ENCODE results near the gene HLA-DOA. TPM values are rescaled to one million over a fixed set of nuclear protein-coding genes. Genes with fewer than 3 reads are reported as not detected.

Gene HLA-DOA
- total RNA-seq, 1 experiment from 2014 or later: not detected

- no peaks in the 10 kb centered on the region for H3K27me3 Mint-ChIP-seq (ENCODE audit: insufficient read depth, unreplicated experiment)
- Histone ChIP-seq H3K36me3 (ENCODE audit: control insufficient read depth, insufficient read depth, low read length) (peaks cover 10% of the 10 kb centered on the region), H3K4me3 (ENCODE audit: low read depth, low read length) (peak overlapping the region; percentile 89), H3K27me3 (replicated peaks; ENCODE audit: control insufficient read depth, insufficient read depth, low read length) (no peaks in the 10 kb centered on the region), H3K9me3 (no peaks in the 10 kb centered on the region), H3K4me1 (peaks cover 15% of the 10 kb centered on the region)
- H3K4me1 Mint-ChIP-seq (ENCODE audit: low read depth, unreplicated experiment): peaks cover 24% of the 10 kb centered on the region
- H3K9me3 Mint-ChIP-seq (ENCODE audit: unreplicated experiment): no peaks in the 10 kb centered on the region
- peak; percentile 88 to 93 for DNase-seq
- POLR2A ChIA-PET: interaction anchor here (0.5 to 3.4 kb wide), 17 partner anchors 11 to 1231 kb away, joined by 3 to 61 read pairs (median 4); partner anchors contain the start of genes ATF6B, HLA-DMA, RING1 and TAP2
- CTCF ChIA-PET: interaction anchor here (0.7 to 2.9 kb wide), 7 partner anchors 14 to 775 kb away, joined by 3 to 46 read pairs (median 6); partner anchors contain the start of gene TAP2
- BruUV-seq (replicated peaks): no TSS peak
- intact Hi-C loops (cut with micrococcal nuclease; ENCODE audit: unreplicated experiment): loop anchor here (2.0 kb wide), 1 partner anchor 230 kb away; the partner anchor contains the start of genes RXRB and SLC39A7
- peak overlapping the region; percentile 100 for H3K27ac Mint-ChIP-seq (ENCODE audit: unreplicated experiment)
- peak overlapping the region; percentile 85 for H3K4me3 Mint-ChIP-seq (ENCODE audit: unreplicated experiment)
- TF ChIP-seq, protein P1, sequence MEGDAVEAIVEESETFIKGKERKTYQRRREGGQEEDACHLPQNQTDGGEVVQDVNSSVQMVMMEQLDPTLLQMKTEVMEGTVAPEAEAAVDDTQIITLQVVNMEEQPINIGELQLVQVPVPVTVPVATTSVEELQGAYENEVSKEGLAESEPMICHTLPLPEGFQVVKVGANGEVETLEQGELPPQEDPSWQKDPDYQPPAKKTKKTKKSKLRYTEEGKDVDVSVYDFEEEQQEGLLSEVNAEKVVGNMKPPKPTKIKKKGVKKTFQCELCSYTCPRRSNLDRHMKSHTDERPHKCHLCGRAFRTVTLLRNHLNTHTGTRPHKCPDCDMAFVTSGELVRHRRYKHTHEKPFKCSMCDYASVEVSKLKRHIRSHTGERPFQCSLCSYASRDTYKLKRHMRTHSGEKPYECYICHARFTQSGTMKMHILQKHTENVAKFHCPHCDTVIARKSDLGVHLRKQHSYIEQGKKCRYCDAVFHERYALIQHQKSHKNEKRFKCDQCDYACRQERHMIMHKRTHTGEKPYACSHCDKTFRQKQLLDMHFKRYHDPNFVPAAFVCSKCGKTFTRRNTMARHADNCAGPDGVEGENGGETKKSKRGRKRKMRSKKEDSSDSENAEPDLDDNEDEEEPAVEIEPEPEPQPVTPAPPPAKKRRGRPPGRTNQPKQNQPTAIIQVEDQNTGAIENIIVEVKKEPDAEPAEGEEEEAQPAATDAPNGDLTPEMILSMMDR (IDR thresholded peaks at IDR 0.05; ENCODE audit: insufficient read depth in 1 of 2, low read depth in 1 of 2, low read length in 1 of 2, severe bottlenecking in 1 of 2, unreplicated experiment in 1 of 2): no peak
- peaks cover 84% of the 10 kb centered on the region for H3K36me3 Mint-ChIP-seq (ENCODE audit: insufficient read depth, unreplicated experiment)
Measured at GRCh38 chr6:32970413-32971241, 38.8 kb downstream of the HLA-DOA start.

DNA sequence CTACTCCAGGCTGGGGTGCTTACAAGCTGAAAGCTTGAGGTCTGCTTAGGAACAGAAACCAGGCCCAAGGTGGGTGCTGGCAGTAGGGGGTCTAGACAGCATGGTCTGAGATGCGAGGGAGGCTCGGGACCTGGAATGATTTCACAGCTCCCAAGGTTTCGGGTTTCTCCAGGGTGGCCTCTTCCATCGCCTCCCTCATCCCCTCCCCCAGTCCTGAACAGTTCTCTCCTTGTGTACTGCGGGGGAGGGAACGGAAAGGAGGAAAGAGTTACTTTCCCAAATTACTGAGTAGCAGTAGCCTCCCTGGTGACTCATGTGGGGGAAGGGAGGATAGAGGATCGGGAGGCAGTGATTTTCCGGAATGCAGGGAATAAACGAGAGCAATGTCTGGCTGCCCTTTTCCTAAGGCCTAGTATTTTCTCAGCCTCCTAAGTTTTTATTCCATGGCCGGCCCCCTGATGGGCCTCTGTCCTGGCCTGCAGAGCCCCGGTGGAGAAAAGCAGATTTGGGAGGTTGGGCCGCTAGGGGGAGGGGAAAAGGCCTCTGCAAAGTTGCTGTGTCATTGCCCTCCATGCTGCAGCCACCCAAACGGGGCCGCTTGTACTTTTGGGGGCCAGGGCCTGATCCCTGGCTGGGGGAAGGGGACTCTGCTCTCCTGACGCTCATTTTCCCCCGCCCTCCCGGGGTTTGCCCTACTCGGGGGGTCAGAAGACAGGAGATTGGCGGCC lies 39.5 kb downstream of the HLA-DOA start:
- Mint-ChIP-seq H3K27me3 (ENCODE audit: insufficient read depth, unreplicated experiment) (no peaks in the 10 kb centered on the region), H3K27ac (ENCODE audit: unreplicated experiment) (peak overlapping the region; percentile 100), H3K9me3 (ENCODE audit: unreplicated experiment) (no peaks in the 10 kb centered on the region), H3K36me3 (ENCODE audit: insufficient read depth, unreplicated experiment) (peaks cover 80% of the 10 kb centered on the region), H3K4me1 (ENCODE audit: low read depth, unreplicated experiment) (peaks cover 21% of the 10 kb centered on the region), H3K4me3 (ENCODE audit: unreplicated experiment) (peak overlapping the region; percentile 85)
- POLR2A ChIA-PET: interaction anchor here (0.6 to 3.4 kb wide), 9 partner anchors 12 to 877 kb away, joined by 3 to 61 read pairs (median 4); partner anchors contain the start of genes ATF6B and HLA-DMA
- peak; percentile 83 to 87 for DNase-seq
- peaks cover 10% of the 10 kb centered on the region for H3K36me3 ChIP-seq (ENCODE audit: control insufficient read depth, insufficient read depth, low read length)
- TF ChIP-seq, protein P1 (IDR thresholded peaks at IDR 0.05; ENCODE audit: insufficient read depth in 1 of 2, low read depth in 1 of 2, low read length in 1 of 2, severe bottlenecking in 1 of 2, unreplicated experiment in 1 of 2): peak; percentile 12 to 41
- BruUV-seq (replicated peaks): TSS peak; percentile 31
- H3K4me1 ChIP-seq: peaks cover 8% of the 10 kb centered on the region
- H3K27me3 ChIP-seq (replicated peaks; ENCODE audit: control insufficient read depth, insufficient read depth, low read length): no peaks in the 10 kb centered on the region
- intact Hi-C loops (cut with micrococcal nuclease; ENCODE audit: unreplicated experiment): loop anchor here (2.0 to 10.0 kb wide), 3 partner anchors 78 to 775 kb away; partner anchors contain the start of genes GPSM3, PBX2, RXRB and SLC39A7
- CTCF ChIA-PET: interaction anchor here (0.7 to 2.9 kb wide), 4 partner anchors 15 to 36 kb away, joined by 3 to 46 read pairs (median 12); no protein-coding TSS in a partner anchor
- no peaks in the 10 kb centered on the region for H3K9me3 ChIP-seq
- peak overlapping the region; percentile 89 for H3K4me3 ChIP-seq (ENCODE audit: low read depth, low read length)

Data from Caco-2 (cell line).